CD4-positive, alpha-beta T cell treated with Interleukin-4 for 1 hour (primary cell): ENCODE data around the gene CROCC.
A peak's percentile ranks its signal among the peaks of the same experiment; 100 is the strongest.
"Not testable (repeated sequence)": the region's sequence is repeated elsewhere in the genome, so short reads cannot be mapped to it uniquely, and the experiment has no call there.

Experiments used
- DNase-seq, 2 donors: peaks; one replicate each; pipeline ENCODE4 v3.0.0-alpha.2; 2020 to 2022

CROCC gene

GRCh38 chr1:16921391-16922185 is at the start of gene CROCC:
Gene CROCC (plus strand): TSS chr1:16921931. CDS start chr1:16922019, 88 bp downstream.
- DNase-seq: peak in 1 of 2 donors; percentile 42

- DNase-seq: peak; percentile 26 to 46
Observed at GRCh38 chr1:16872152-16873075, 49.3 kb upstream of the CROCC start.

DNA sequence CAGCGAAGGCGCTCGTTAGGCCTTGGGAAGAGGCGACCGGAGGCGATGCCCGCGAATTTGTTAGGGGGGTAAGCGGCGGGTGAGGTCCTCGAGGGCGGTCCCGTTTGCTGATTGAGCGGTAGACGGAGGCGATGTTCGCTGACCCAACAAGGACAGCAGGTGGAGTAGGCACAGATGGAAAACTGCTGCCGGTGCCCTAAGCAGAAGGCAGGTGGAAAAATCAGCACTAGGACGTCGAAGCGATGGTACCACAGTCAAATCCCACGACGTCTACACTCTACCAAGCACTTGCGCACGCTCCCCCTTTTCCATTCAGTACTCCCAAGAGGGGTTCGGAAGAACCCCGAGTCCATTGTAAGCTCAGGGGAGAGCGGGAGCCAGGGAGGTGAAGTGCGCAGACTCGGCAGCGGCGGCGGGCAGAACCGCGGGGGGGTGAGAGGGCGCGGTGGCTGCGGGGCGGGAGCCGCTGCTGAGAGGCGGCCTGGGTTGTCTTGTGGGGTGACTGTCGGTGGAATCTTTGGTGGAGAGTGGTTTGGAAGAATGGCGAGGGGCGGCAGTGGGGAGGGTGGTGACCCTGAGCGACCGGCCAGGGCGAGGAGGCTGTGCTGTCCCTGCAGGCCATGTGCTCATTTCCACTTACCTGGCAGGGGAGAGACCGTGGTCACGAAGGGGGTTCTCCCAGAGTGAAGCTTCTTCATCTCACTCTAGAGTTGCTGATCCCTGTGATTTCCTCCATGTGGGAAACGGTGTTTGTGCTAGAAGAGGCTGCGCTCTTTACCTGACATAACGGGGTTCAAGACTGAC is 48.5 kb upstream of the CROCC start:
- DNase-seq: peak; percentile 54 to 62

DNA sequence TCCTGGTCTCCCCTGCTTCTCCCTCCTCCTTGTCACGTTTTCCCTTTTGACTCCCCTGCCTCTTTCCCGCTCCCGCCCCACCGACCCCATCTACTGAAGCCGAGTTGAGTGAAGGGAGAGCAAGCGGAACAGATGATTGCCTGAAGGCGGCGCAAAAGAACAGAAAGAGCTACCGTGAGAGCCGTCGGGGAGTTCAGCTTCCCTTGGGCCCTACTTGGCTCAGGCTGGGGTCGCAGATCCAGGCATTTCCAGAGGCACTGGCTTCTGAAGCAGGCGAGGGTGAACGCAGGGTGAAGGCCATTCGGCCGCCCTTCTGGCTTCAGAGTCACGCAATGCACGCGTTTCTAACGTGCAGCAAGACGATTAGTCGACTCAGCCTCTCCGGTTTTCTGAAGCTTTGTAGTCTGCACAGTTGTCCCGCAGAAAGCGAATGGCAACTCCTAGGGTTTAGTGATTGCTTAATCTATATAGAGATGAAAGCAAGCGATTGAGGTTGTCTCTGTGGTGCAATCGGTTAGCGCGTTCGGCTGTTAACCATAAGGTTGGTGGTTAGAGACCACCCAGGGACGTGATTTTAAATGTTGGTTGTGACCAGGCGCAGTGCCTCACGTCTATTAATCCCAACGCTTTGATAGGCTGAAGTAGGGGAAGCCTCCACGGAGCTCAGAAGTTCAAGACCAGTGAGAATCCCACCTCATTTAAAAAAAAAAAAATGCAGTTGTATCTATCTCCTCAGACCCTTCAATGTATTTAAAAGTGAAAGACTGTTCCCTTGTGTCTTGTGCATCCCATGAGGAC is 46.6 kb upstream of the CROCC start:
- DNase-seq: not testable (repeated sequence)

DNA sequence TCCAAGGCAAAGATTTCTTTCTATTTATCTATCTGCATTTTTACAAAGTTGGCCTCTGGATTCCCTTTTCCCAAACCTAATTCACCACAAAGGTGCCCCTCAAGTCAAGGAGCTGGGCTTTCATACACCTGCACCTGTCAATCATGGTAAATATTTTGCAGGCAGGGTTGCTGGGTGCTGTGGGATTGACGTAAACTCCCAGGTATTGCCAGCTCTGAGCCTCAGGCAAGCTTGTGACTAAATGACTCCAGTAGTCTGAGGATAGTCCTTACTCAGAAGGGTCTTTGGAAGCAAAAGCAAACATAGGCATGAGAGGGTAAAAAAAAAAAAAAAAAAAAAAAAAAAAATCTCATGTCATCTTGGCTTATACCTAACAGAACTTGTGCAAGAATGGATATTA is 40.0 kb upstream of the CROCC start:
- not testable (repeated sequence) for DNase-seq

GRCh38 chr1:16882986-16883385 is 38.7 kb upstream of the CROCC start:
- no peak for DNase-seq

DNA sequence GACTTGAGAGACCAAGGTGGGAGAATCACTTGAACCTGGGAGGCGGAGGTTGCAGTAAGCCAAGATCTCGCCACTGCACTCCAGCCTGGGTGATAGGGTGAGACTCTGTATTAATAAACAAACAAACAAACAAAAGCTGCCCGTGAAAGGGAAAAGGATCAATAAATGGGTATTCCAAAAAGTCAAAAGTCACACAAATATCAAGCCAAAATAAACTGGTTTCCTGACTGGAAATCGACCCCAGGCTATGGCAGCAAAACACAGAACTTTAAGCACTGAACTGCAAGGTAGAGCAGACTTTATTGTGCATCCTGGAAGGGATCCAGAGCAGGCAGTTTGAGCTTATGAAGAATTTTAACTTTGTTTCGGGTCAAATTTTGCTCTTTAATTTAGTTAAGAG is 37.2 kb upstream of the CROCC start:
- not testable (repeated sequence) for DNase-seq

DNA sequence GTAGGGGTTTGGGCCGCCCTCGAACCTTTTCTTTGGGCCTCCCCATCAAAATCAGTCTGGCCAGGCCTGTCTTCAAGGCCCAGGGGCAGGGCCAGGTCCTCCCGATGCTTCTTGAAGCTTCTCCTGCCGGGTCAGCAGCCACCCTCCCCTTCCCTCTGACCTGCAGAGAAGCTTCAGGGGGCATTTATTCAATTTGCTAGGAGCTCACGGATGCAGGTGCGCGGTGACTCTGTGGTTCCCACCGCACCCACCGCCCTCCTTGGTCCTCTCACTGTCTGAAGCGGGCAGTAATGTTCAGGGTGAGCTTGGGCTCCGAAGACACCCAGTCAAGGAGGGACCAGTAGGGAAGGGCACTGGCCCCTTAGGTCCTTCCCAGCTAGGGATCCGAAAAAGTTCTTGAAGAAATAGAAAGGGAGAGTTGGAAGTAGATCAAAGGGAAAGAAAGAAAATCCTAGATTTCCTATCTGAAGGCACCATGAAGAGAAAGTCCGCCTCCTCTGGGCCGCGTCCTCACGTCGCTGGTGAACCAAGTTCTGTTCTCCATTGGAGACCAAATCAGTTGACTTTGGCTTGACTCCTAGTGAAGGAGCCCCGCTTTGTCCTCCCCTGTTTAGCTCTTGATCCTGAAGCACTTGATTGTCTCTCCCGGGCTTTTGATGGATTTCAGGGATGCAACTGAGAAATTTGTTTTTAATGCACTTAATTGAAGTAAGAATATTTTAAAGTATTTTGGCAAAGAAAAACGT is 34.7 kb upstream of the CROCC start:
- no peak for DNase-seq

DNA sequence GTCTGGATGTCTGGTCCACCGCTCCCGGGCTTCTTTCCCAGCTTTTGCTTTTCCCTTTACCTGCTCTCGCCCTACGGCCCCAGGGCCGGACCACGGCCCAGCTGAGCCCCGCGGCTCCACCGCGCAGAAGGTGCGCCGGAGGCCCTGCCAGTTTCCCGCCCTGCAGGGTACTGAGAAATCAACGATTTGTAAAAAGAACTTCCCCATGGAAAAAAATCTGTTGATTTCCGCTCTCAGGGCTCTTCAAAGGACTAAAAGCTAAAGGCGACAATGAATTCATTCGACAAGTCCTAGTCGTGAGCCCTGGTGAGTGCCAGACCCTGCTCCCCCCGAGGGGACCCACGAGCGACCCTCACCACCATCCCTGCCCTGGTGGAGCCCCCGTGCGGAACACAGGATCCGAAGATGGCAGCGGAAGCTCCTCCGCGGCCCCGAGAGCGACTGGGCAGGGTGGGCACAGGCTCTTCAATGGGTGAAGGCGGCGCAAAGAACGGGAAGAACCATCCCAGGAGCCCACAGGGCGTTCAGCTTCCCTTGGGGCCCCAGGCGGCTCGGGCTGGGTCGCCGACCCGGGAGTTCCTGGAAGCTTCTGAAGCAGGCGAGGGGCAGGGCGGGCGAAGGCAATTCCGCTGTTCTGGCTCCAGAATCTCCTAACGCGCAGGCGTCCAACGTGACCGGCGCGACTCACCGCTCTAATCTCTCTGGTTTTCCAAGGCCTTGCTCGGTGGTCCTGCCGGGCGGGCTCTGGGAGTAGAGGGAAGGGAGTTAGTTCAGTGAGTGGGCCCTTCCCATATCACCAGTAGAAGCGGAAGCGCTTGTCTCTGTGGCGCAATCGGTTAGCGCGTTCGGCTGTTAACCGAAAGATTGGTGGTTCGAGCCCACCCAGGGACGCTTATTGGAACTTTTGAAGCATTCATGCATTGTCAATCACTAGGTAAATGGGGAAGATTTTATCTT is 32.6 kb upstream of the CROCC start:
- DNase-seq: peak; percentile 69 to 72

DNA sequence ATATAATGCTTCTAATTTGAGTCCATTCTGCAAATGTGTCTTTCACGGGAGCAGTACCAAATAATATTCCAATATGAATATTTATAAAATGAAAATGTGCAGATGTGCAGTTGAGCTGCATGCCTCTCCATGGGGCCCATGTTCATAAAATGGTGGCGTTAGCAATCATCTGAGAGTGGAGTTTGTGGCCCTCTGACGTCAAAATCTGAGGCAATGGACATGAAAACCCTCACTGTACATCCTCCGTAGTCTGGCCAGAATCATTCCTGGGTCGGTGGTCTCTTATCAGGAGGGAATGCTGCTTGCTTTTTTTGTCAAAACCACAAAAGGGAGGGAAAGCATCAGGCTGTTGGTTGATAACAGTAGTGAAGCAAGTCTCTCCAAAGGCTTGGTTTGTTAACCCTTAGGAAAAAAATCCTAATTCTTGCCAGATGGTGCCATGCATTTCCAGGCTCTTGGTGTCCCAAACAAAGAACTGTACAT is 31.2 kb upstream of the CROCC start:
- not testable (repeated sequence) for DNase-seq

- not testable (repeated sequence) for DNase-seq
Observed at GRCh38 chr1:16891057-16891456, 30.7 kb upstream of the CROCC start.

DNA sequence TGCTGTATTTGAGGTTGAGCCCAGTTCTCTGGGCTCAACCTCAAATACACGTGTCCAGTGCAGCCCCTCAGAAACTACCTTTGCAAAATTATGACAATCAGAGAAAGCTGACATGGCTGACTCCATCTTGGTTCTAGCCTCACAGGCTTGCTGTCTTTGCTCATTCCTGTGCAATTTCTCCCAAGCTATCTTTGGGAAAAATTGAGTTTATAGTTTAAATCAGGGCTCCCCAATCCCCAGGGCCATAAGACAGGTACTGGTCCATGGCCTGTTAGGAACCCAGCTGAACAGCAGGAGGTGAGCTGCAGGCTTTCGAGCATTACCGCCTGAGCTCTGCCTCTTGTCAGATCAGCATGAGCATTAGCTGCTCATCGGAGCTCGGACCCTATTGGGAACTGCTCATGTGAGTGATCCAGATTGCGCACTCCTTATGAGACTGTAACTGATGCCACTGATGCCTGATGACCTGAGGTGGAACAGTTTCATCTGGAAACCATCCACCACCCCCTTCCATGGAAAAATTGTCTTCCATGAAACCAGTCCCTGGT is 28.7 kb upstream of the CROCC start:
- not testable (repeated sequence) for DNase-seq

DNA sequence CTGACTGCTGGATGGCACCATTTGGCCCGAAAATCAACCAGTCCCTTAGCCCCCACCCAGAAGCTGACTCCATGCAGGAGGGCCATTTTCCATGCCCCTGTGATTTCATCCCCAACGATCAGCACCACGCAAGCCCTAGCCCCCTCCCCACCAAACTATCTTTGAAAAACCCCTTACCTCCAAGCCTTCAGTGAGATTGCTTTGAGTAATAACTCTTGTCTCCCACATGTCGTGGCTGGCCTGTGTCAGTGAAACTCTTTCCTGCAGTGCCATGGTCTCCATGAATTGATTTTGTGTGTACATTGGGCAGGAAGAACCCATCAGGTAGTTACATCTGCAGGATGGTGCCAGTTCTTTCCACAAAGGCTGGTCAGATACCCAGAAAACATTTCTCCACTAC is 27.9 kb upstream of the CROCC start:
- not testable (repeated sequence) for DNase-seq

GRCh38 chr1:16894338-16894737 is 27.4 kb upstream of the CROCC start:
- DNase-seq: not testable (repeated sequence)

DNA sequence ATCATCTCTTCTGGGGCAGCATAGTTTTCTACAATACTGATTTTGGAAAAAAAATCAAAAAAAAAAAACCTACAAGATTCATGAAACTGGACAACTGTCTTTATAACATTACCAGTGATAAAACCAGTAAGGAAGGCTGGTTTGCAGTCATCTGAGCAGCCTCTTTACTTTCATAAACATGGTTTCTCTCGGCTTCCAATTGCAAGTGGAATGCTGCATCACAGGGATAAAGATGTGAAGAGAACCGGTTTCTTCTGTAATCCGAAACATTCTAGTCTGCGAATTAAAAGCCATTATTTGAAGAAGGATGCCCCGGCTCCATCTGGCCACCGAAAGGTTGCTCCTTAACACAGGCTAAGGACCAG is 26.5 kb upstream of the CROCC start:
- DNase-seq: not testable (repeated sequence)

DNA sequence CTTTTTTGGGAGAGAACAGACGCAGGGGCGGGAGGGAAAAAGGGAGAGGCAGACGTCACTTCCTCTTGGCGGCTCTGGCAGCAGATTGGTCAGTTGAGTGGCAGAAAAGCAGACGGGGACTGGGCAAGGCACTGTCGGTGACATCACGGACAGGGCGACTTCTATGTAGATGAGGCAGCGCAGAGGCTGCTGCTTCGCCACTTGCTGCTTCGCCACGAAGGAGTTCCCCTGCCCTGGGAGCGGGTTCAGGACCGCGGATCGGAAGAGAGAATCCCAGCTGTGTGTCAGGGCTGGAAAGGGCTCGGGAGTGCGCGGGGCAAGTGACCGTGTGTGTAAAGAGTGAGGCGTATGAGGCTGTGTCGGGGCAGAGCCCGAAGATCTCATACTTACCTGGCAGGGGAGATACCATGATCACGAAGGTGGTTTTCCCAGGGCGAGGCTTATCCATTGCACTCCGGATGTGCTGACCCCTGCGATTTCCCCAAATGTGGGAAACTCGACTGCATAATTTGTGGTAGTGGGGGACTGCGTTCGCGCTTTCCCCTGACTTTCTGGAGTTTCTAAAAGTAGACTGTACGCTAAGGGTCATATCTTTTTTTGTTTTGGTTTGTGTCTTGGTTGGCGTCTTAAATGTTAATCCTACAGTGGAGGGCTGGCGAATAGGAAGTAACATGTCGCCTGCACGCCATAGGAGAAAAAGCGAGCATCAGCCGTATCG is 26.0 kb upstream of the CROCC start, which contains the start of gene RNU1-2:
RNU1-2 (plus strand) TSS at position 383 of the 718 bp plus-strand sequence.
- peak; percentile 92 for DNase-seq

DNA sequence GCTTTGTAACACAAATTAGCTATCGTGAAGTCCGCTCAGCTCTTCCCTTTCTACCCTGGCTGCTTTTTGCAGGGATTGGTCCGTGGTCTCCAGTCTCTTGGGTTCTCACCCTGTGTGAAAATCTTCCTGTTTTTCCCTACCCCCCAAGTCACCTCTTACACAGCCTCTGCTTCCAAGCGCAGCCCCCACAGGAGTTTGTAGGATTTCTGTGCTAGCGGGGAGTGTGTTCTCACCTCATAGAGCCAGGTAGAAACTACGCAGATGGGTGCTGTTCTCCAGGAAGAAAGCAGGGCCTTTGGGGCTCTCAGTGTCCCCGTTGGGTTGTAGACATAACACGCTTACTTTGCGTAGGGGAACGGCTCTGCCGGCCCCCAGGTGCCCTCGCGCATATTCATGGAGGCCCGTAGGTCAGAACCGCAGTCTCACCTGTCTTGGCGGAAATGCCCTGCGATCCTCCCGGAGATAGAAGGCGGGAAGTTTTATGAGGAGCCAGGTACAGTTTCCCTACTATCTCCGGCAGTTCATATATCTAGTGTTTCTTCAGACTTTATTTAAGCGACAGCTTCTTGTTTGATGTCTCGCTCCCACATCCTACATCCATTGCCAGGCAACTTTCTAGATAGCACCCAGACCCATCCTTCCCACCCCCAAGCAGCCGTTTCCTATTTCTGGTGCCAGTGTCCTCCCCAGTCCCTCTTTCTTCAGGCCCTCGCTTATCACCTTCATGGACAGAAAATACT is 25.2 kb upstream of the CROCC start:
- peak; percentile 83 to 88 for DNase-seq

- DNase-seq: not testable (repeated sequence)
Observed at GRCh38 chr1:16897653-16898052, 24.1 kb upstream of the CROCC start.
